Prostate gland (tissue), 2 donors: ENCODE results near the gene CATSPERD. TPM values are rescaled to one million over a fixed set of nuclear protein-coding genes. Genes with fewer than 3 reads are reported as not detected.
A peak's percentile ranks its signal among the peaks of the same experiment; 100 is the strongest.

Experiments used
- DNase-seq: peaks from one replicate; pipeline ENCODE4 v3.0.0-alpha.2; 2019; ENCODE audit warnings: low spot score
- H3K27ac ChIP-seq, 2 donors: fragments of 200-600 bp; sonication (generic); 2 replicates each; pipeline ENCODE4 v1.5.1; 2017 to 2019
- H3K27me3 ChIP-seq: fragments of 200-600 bp; sonication (generic); replicated peaks from 2 replicates; pipeline ENCODE4 v1.5.1; 2019; ENCODE audit not compliant: insufficient read depth
- H3K36me3 ChIP-seq, 2 donors: fragments of 200-600 bp; sonication (generic); 1 replicate in 1 of 2; 2 replicates in 1 of 2; pipeline versions ENCODE4 v1.5.1 to v1.8.1; 2017 to 2019
- H3K4me1 ChIP-seq: fragments of 200-600 bp; sonication (generic); replicated peaks from 2 replicates; pipeline ENCODE4 v1.5.1; 2019
- H3K4me3 ChIP-seq, 2 donors: fragments of 200-600 bp; sonication (generic); 2 replicates each; pipeline ENCODE4 v1.5.1; 2017 to 2019
- H3K9me3 ChIP-seq: fragments of 200-600 bp; sonication (generic); 2 replicates; pipeline ENCODE4 v1.5.1; 2017
- CTCF ChIP-seq, 4 experiments: fragments of 200-600 bp in 2 of 4; fragments of 450-650 bp in 2 of 4; sonication (generic) in 2 of 4; IDR thresholded peaks; 1 replicate in 3 of 4; 2 replicates in 1 of 4; pipeline ENCODE4 v1.5.1; 2016 to 2019; ENCODE audit warnings: antibody characterized with exemption in 4 of 4, mild to moderate bottlenecking in 2 of 4, moderate library complexity in 2 of 4
- POLR2A ChIP-seq: fragments of 450-650 bp; IDR thresholded peaks from one replicate; pipeline ENCODE4 v1.6.1; 2016; ENCODE audit warnings: antibody characterized with exemption, mild to moderate bottlenecking
- POLR2AphosphoS5 ChIP-seq: sonication (generic); formaldehyde crosslinking; IDR thresholded peaks from one replicate; pipeline ENCODE4 v1.6.1; 2017; ENCODE audit warnings: antibody characterized with exemption
- WGBS: methylation state at CpG from one replicate; pipeline ENCODE4 v1.1.5; 2018; 5-methylcytosine and 5-hydroxymethylcytosine counted together
- intact Hi-C: fragments of 100-400 bp; cut with DNase I; formaldehyde crosslinking; loops from one replicate; pipeline ENCODE4 v1.14.2; 2022
- total RNA-seq, 2 donors: library from RNA; depleted of rRNA; stranded (reverse); fragments of >200 nt; gene quantifications; one replicate each; pipeline ENCODE4 v1.1.0, GENCODE V29; 2016

CATSPERD gene
- total RNA-seq, 2 donors from 2014 or later = 1.4 TPM; not detected in 1

GRCh38 chr19:5825178-5825577 is 104.7 kb downstream of the CATSPERD start:
- Histone ChIP-seq H3K27me3 (no peaks in the 10 kb centered on the region), H3K4me1 (no peaks in the 10 kb centered on the region), H3K9me3 (no peaks in the 10 kb centered on the region), H3K4me3 (no peak overlapping the region), H3K27ac (no peak overlapping the region), H3K36me3 (no peaks in the 10 kb centered on the region)
- TF ChIP-seq POLR2A (no peak), CTCF (IDR thresholded peaks at IDR 0.05) (no peak)
- DNase-seq = no peak
- intact Hi-C loops = no loop called here
- 77% methylated on average over 21 of the region's 21 CpGs for WGBS

- DNase-seq = peak; percentile 59
- no peak for TF ChIP-seq POLR2A
- peak in 2 of 4 experiments; percentile 27 for TF ChIP-seq CTCF (IDR thresholded peaks at IDR 0.05)
- no peak overlapping the region for H3K27ac ChIP-seq
- no peak overlapping the region for H3K4me3 ChIP-seq
- 15% methylated on average over 24 of the region's 24 CpGs for WGBS
- H3K9me3 ChIP-seq = no peaks in the 10 kb centered on the region
- H3K36me3 ChIP-seq = no peaks in the 10 kb centered on the region
- intact Hi-C loops = no loop called here
- no peaks in the 10 kb centered on the region for H3K4me1 ChIP-seq
- H3K27me3 ChIP-seq = no peaks in the 10 kb centered on the region
Measured at GRCh38 chr19:5826531-5827341, 106.3 kb downstream of the CATSPERD start.

- Histone ChIP-seq H3K4me1 (no peaks in the 10 kb centered on the region), H3K27me3 (no peaks in the 10 kb centered on the region), H3K9me3 (no peaks in the 10 kb centered on the region), H3K36me3 (no peaks in the 10 kb centered on the region), H3K4me3 (peak overlapping the region; percentile 25 to 39), H3K27ac (peak overlapping the region in 1 of 2 donors; percentile 68)
- intact Hi-C loops = no loop called here
- WGBS = 25% methylated on average over 29 of the region's 37 CpGs
- no peak for DNase-seq
- TF ChIP-seq POLR2A = no peak
- TF ChIP-seq POLR2AphosphoS5 = no peak
- TF ChIP-seq CTCF (IDR thresholded peaks at IDR 0.05) = no peak
Measured at GRCh38 chr19:5827342-5827890, 107.0 kb downstream of the CATSPERD start.

- Histone ChIP-seq H3K27me3 (no peaks in the 10 kb centered on the region), H3K27ac (peak overlapping the region; percentile 49 to 68), H3K36me3 (no peaks in the 10 kb centered on the region), H3K4me3 (peak overlapping the region; percentile 25 to 39), H3K4me1 (no peaks in the 10 kb centered on the region), H3K9me3 (no peaks in the 10 kb centered on the region)
- peak; percentile 76 for DNase-seq
- WGBS = 3% methylated on average over 64 of the region's 91 CpGs
- intact Hi-C loops = loop anchor here (2.0 kb wide), 2 partner anchors 23 to 65 kb away; partner anchors contain the start of gene NRTN
- TF ChIP-seq POLR2AphosphoS5 (peak; percentile 79), CTCF (IDR thresholded peaks at IDR 0.05) (no peak), POLR2A (peak; percentile 85)
Measured at GRCh38 chr19:5827891-5828660, 107.6 kb downstream of the CATSPERD start.

Other genes with a start within 250 kb of the CATSPERD start
- gene TINCR, start 152.7 kb upstream of the CATSPERD start, total RNA-seq = 1 to 10 TPM; 6.7 to 8.4 TPM
- 100 to 1,000 TPM in 1 of 2 donors, 10 to 100 TPM in 1; 37.8 to 118 TPM for gene SAFB2, start 97.9 kb upstream of the CATSPERD start, total RNA-seq
- 100 to 1,000 TPM in 1 of 2 donors, 10 to 100 TPM in 1; 63.6 to 182 TPM for gene SAFB, start 97.6 kb upstream of the CATSPERD start, total RNA-seq
- gene MICOS13, start 40.1 kb upstream of the CATSPERD start, total RNA-seq = 10 to 100 TPM; 42.8 to 54.2 TPM
- 10 to 100 TPM; 15.6 to 17.9 TPM for gene HSD11B1L, start 39.6 kb upstream of the CATSPERD start, total RNA-seq
- 1,000 to 10,000 TPM in 1 of 2 donors, 100 to 1,000 TPM in 1; 628 to 1,303 TPM for gene RPL36, start 30.3 kb upstream of the CATSPERD start, total RNA-seq
- gene LONP1, start 491 bp upstream of the CATSPERD start, total RNA-seq = 100 to 1,000 TPM in 1 of 2 donors, 10 to 100 TPM in 1; 62.7 to 120 TPM
- gene PRR22, start 64.1 kb downstream of the CATSPERD start, total RNA-seq = 1 to 10 TPM; 1.6 to 6.8 TPM
- 10 to 100 TPM; 43.8 to 57.5 TPM for gene DUS3L, start 70.5 kb downstream of the CATSPERD start, total RNA-seq
- 10 to 100 TPM in 1 of 2 donors, 1 to 10 TPM in 1; 9.7 to 12.9 TPM for gene NRTN, start 84.4 kb downstream of the CATSPERD start, total RNA-seq
- under 1 TPM in 1 of 2 donors, not detected in 1; 0.62 TPM for gene FUT6, start 119.1 kb downstream of the CATSPERD start, total RNA-seq
- 1 to 10 TPM; 1.4 to 2.1 TPM for gene FUT3, start 130.8 kb downstream of the CATSPERD start, total RNA-seq
- gene FUT5, start 149.9 kb downstream of the CATSPERD start, total RNA-seq = not detected
- gene NDUFA11, start 183.2 kb downstream of the CATSPERD start, total RNA-seq = 100 to 1,000 TPM; 259 to 327 TPM
- gene VMAC, start 184.2 kb downstream of the CATSPERD start, total RNA-seq = 10 to 100 TPM; 23.6 to 29.0 TPM
- gene CAPS, start 193.6 kb downstream of the CATSPERD start, total RNA-seq = 10 to 100 TPM; 27.9 to 36.8 TPM